Gastroesophageal sphincter (tissue), 3 donors: ENCODE results near the gene EHD3.

Experiments used
- CTCF ChIP-seq, 4 experiments: fragments of 200-600 bp in 2 of 4; fragments of 450-650 bp in 2 of 4; sonication (generic) in 1 of 4; IDR thresholded peaks; one replicate each; pipeline ENCODE4 v1.5.1; 2017 to 2019; ENCODE audit warnings: antibody characterized with exemption in 4 of 4, mild to moderate bottlenecking in 2 of 4, moderate library complexity in 2 of 4
- POLR2AphosphoS5 ChIP-seq: sonication (generic); formaldehyde crosslinking; IDR thresholded peaks from one replicate; pipeline ENCODE4 v1.6.1; 2017; ENCODE audit warnings: antibody characterized with exemption

GRCh38 chr2:31302940-31303563, 69.1 kb downstream of the EHD3 start:
- TF ChIP-seq CTCF (IDR thresholded peaks at IDR 0.05) = no peak
- no peak for TF ChIP-seq POLR2AphosphoS5
